DMS153 treated with DMSO at 0.1 percent for 48 hours (cell line): ENCODE results near the gene TMEM140.
"Not testable (repeated sequence)": the region's sequence is repeated elsewhere in the genome, so short reads cannot be mapped to it uniquely, and the experiment has no call there.

Source experiments
- DNase-seq: peaks from one replicate; lab custom pipeline; 2025; ENCODE audit not compliant: unreplicated experiment; lab: John Stamatoyannopoulos, UW

TMEM140 gene

GRCh38 chr7:135171581-135172291 is 23.9 kb downstream of the TMEM140 start:
- not testable (repeated sequence) for DNase-seq

GRCh38 chr7:135173916-135174315 is 26.0 kb downstream of the TMEM140 start:
- DNase-seq = not testable (repeated sequence)

- no peak for DNase-seq
These were observed 27.1 kb downstream of the TMEM140 start for GRCh38 chr7:135174941-135175340.

GRCh38 chr7:135175931-135176330 is 28.1 kb downstream of the TMEM140 start:
- no peak for DNase-seq

- no peak for DNase-seq
These were observed 29.3 kb downstream of the TMEM140 start for GRCh38 chr7:135177028-135177696.

DNA sequence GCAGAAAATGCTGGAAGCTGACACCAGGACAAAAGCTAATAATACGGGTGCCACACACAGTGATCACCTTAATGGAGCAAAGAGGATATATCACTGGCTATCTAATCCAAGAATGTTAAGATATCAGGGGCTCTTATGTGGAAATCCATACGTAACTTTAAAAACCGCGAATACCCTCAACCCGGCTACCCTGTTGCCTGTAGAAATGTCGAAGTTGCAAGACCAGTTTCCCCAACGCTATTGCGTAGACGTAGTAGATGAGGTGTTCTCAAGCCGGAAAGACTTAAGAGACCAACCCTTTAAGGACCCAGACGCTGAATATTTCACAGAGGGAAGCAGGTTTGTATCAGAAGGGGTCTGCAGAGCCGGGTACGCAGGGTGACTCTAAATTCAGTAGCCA is 30.5 kb downstream of the TMEM140 start:
- no peak for DNase-seq

DNA sequence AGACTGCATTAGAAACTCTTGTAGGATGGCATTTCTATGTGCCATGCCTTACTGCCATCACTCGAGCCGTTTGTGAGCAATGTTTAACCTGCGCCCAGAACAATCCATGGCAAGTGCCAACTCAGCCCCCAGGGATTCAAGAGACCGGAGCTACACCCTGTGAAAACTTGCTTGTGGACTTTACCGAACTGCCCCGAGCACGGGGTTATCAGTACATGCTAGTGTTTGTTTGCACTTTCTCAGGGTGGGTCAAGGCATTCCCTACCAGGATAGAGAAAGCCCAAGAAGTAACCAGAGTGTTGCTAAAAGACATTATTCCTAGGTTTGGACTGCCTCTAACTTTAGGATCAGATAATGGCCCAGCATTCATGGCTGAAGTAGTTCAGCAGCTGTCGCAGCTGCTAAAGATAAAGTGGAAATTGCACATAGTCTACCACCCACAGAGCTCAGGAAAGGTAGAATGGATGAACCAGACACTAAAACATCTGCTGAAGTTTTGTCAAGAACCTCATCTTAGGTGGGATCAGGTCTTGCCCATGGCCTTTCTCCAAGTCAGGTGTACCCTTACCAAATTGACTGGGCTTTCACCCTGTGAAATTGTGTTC is 31.6 kb downstream of the TMEM140 start:
- DNase-seq = no peak

DNA sequence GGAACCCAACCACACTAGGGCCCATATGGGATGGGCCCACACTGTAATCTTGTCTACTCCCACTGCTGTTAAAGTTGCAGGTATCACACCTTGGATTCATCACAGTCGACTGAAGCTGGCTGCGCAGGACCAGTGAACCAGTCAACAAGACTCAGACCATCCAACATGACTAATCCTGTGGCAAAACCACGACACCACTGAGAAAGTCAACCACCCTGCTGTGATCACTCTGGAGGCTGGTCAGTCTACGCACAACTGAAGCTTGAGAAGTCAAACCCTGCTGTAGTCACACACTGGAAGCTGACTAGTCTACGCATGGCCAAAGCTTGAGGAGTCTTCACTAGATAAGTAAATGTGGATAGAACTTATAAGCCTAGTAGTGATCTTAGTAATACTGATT is 32.2 kb downstream of the TMEM140 start:
- DNase-seq = no peak

DNA sequence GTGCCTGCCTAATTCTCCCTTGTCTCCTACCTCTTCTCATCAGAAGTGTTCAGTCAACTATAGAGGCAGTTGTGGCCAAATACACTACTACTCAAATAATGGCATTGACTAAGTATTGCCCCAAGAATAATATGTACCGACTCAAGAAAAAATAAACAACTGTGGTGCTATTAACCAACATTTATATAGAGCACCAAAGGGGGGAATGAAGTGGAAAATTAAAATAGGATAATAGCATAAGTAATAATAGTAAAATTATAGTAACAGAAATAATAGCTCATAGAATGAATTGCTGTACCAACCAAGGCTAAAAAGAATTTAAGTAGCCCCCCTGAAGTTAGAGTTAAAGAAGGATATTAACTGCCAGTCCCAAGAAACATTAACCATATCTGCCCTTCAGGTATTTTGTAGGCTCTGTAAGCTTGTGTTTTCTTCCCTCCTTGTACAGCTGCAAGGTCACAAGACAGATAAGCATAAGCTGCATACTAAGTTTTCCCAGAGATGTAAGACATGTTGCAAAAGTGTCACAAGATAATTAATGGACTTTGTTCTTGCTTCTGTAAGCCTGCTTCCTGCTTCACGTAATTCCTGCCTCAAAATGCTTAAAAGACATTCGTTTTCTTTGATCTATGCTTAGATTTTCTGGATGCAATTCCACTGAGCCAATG is 33.5 kb downstream of the TMEM140 start:
- DNase-seq = no peak

GRCh38 chr7:135181929-135182678 is 34.2 kb downstream of the TMEM140 start:
- DNase-seq = no peak

DNA sequence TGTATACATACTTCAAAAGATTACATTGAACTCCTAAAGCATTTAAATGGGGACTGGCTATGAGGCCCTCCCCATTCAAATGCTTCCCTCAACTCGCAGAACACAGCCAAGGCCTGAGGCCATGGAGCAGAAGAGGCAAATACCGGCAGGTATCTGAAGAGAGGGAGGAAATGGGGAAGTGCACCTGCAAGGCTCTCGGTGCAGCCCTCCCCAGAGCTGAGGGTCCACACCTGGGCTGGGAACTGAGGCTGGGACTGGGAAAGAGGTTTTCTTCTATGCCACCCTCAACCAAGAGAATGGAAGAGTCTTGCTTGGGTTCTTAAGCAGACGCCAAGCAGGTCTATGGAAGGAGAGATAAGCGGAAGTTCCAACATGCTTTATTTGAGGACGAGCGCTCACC is 35.6 kb downstream of the TMEM140 start:
- DNase-seq = no peak

DNA sequence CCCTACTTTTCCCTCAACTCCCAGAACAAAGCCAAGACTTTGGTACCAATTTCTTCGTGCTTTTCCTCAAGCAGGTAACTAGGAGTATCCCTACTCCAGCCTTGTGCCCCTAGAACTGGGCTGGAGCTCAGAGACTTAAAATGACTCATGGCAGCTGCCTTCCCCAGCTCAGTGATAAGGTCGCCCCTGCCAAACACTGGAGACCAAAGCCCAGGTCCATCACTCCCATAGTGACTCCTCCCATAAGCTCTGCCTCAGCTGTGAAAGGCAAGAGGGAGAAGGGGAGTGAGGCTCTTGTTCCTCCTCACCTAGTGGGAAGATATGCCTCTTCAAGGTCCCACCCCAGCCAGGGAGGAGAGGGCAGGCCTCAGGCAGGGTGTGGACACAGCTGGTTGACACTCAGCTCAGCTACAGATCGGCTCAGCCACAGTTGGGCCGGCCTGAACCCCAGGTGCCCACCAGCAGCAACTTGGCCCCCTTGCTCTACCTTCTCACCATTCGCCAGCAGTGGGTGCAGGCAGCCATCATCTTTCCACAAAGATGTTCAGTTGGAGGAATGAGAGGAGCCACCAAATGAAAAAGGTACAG is 36.5 kb downstream of the TMEM140 start:
- DNase-seq = no peak

DNA sequence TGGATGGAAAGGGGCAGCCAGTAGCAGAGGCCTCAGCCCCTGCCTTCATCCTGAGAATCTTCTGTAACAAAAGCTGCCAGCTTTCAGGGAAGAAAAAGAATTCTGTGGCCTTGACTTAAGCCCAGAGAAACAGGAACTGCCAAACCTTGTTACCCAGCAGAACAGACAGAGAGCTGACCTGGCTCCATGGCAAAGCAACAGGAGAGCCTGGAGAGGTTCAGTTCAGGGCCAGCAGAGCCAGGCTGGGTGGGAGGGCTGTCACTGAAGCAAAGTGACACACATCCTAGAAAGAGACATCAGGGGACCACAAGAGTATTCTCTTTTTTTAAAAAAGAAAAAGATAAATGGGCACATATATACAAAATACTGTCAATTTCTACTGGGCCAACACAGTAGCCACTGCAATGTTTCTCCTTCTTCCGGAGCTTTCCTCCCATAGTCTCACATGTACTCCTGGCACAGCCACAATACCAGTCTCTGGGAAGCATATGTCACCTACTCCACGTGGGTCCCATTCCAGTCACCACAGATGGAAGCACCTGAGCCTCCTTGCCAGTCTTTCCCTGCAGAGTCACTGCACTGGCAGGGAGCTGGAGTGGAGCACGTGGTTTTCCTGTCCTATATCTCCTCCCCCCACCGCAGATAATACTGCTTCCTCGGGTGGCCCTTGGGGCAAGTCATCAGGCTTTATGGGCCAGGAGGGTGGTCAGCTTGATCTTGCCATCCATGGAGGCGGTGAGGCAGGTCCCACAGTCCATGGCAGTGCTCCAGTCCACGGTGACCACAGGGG is 37.8 kb downstream of the TMEM140 start:
- no peak for DNase-seq

- no peak for DNase-seq
These were observed 38.3 kb downstream of the TMEM140 start for GRCh38 chr7:135186261-135186540.

DNA sequence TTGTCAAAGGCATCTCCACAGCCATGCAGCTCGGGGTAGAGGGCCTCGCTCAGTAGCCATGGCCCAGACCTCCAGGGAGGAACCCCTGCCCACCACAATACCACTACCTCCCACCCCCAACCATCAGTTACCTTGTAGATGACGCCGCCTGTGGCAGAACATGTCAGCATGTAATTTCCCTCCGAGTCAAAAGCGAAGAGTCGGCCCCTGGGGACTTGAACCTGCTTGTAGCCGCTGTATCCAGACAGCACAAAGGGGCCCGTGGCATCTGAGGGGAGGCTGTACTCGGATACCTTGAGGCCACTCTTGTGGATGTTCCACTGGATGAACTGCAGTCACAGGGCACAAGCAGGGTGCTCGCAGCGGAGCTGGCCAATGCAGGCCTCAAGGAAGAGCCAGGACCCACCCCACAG is 39.0 kb downstream of the TMEM140 start:
- DNase-seq = no peak

- no peak for DNase-seq
These were observed 40.6 kb downstream of the TMEM140 start for GRCh38 chr7:135188298-135188984.

GRCh38 chr7:135189221-135189662 is 41.4 kb downstream of the TMEM140 start:
- no peak for DNase-seq

DNA sequence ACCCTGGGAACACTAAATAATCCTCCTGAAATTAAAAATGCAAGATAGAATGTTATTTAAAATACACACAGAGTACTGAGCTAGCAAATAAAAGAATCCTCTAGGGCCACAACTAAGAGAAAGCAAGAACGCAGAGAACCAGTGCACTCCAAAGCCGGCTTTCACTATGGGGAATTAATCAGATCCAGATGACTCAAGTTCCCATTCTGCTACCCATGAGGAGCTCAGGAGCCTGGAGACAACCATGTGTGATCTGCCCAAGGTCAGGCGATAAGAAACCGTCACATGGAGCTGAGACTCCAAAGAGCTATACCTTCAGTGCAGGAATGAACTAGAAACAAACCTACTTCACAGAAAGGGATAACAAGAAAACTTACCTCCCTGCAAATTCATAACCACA is 42.1 kb downstream of the TMEM140 start:
- DNase-seq = no peak

DNA sequence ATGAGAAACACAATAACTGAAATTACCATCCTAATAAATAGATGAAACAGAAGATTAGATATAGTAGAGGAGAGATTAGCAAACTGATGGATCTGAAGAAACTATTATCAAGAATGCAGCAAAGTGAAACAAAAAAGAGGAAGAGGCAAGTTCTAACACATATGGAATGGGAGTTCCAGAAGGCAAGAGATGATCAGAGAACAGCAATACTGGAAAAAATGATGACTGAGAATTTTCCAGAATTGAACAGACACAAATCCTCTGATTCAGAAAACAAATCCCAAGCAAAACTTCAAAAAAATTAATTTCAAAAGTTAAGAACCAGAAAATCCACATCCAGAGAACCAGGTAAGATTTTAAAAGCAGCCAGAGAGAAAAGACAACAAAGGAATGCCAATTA is 42.8 kb downstream of the TMEM140 start:
- no peak for DNase-seq
